KOPT-K1 (cell line): Measurements from ENCODE around the gene DCAF15.

Source experiments
- H3K27ac ChIP-seq: fragments of 200-600 bp; sonication (generic); 2 replicates; pipeline ENCODE4 v1.5.1; 2016; ENCODE audit warnings: antibody characterized with exemption, mild to moderate bottlenecking, low read depth, low read length; ENCODE audit not compliant: poor library complexity, severe bottlenecking
- H3K36me3 ChIP-seq: fragments of 200-600 bp; sonication (generic); 2 replicates; pipeline ENCODE4 v1.5.1; 2017; ENCODE audit warnings: antibody characterized with exemption, mild to moderate bottlenecking, low read length, moderate library complexity; ENCODE audit not compliant: insufficient read depth
- H3K9me3 ChIP-seq: fragments of 200-600 bp; sonication (generic); 2 replicates; pipeline ENCODE4 v1.5.1; 2017; ENCODE audit warnings: antibody characterized with exemption, low read length, mild to moderate bottlenecking; ENCODE audit not compliant: insufficient read depth, poor library complexity, severe bottlenecking

DCAF15 gene

DNA sequence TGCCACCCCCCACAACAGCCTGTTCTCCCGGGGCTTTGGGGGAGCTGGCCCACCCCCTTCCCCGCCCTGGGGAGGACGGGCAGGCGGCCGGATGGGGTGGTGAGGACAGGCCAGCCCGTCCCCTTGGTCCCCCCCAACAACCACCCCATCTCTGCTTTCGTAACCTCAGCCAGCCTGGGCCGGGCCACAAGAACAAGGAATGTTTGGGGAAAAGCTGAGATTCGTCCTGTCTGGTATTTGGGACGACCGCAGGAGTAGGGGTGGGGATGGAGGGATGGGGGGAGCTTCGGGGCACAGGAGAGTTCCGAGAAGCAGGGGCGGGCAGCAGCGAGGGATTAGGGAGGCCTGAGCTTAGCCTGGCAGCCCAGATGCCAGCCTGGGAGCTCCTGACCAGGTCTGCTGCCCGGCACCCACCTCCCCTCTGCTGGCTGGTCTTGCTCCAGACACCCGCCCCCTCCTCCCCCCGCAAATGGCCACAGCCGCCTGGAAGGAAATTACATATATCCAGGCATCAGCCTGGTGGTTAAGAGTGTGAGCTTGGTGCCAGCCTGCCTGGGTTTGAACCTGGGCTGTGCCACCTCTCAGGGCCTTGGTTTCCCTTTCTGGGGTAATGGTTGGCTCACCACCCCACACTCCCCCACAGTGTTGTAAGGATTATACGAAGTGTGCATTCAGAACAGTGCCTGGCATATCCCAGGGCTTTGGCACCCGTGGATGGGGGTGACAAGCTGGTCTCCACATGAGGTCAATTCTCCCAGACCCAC, 13.8 kb upstream of the DCAF15 start, which contains the start of gene PODNL1:
TSS of gene PODNL1 (minus strand) at position 117 of the 764 bp plus-strand sequence. CDS start 236 bp downstream, outside the sequence.
- H3K27ac ChIP-seq = no peak within 1 kb of the TSS

DNA sequence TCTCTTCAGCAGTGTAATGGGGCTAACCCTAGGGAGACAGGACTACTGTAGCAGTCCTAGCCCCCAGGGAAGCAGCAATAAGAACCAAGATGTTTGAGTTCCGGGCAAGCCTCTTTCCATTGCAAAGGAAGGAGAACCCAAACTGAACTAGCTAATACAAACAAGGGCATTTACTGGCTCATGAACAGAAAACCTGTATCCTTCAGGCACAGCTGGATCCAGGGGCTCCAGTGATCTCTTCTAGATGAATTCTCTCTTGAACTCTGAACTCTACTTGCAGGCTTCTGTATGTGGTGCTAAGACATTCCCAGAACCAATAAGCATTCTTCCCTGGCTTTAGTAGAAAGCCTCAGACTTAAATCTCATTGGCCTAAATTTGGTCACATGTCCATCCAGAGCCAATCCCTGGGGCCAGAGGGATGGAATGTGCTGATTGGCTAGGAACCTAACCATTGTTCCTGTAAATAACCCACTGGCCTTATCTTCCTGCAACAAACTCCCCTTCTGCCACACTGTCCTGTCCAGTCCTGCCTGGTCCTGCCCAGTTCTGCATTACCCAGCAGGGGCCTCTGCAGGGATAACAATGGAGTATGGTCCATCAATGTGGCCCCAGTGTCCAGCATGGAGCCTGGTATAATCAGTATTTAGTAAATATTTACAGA, 10.2 kb upstream of the DCAF15 start:
- Histone ChIP-seq H3K36me3 (no peaks in the 10 kb centered on the region), H3K9me3 (no peaks in the 10 kb centered on the region), H3K27ac (no peak overlapping the region)

More for the DNA sequence above, 13.8 kb upstream of the DCAF15 start, which contains the start of gene PODNL1:
- no peaks in the 10 kb centered on the region for H3K36me3 ChIP-seq
- H3K9me3 ChIP-seq = no peaks in the 10 kb centered on the region

DNA sequence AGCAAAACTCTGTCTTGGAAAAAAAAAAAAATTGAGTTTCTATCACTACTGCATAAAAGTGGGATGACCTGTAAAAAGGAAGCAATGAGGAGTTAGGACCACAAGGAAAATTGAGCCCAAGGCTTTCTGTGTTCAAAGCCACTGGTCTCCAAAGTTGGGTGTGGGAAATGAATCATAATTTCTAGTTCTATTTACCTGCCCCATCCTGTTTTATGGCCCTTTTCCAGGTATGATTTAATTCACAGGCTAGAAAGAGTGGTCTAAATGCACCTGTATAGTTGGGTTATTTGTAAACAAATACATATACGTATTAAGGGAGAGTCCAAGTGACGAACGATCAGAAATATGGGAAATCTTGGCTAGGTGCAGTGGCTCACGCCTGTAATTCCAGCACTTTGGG, 5.9 kb upstream of the DCAF15 start:
- Histone ChIP-seq H3K36me3 (no peaks in the 10 kb centered on the region), H3K27ac (no peak overlapping the region), H3K9me3 (no peaks in the 10 kb centered on the region)

DNA sequence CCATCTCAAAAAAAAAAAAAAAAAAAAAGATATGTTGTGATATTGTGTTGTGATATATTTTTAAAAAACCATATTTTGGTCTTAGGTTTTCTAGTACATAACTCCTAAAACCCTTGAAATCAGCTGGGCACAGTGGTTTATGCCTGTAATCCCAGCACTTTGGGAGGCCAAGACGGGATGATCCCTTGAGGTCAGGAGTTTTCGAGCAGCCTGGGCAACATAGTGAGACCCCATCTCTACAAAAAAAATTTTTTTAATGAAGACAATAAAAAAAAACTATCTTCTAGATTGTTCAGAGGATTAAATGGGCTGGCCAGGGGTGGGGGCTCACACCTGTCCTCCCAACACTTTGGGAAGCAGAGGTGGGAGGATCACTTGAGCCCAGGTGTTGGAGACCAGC, 1.3 kb upstream of the DCAF15 start:
- Histone ChIP-seq H3K36me3 (peaks cover 25% of the 10 kb centered on the region), H3K9me3 (no peaks in the 10 kb centered on the region), H3K27ac (no peak overlapping the region)

DNA sequence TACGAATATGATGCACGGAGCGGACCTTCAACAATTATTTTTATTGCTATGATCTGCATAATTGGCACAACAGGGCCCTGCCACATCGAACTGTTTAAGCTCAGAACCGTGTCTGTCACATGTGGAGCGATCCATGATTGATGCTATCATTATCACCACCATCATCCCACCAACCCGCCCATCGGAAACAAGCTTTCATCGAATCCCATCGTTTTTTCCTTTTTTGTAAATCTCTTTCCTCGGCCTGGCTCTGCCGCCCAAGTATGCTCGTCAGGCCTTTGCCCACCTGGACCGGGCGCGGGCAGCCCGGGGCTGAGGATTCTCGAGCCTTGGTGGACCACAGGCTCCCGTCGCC, 533 bp upstream of the DCAF15 start:
- peaks cover 32% of the 10 kb centered on the region for H3K36me3 ChIP-seq
- H3K9me3 ChIP-seq = no peaks in the 10 kb centered on the region
- peak overlapping the region; percentile 92 for H3K27ac ChIP-seq

DNA sequence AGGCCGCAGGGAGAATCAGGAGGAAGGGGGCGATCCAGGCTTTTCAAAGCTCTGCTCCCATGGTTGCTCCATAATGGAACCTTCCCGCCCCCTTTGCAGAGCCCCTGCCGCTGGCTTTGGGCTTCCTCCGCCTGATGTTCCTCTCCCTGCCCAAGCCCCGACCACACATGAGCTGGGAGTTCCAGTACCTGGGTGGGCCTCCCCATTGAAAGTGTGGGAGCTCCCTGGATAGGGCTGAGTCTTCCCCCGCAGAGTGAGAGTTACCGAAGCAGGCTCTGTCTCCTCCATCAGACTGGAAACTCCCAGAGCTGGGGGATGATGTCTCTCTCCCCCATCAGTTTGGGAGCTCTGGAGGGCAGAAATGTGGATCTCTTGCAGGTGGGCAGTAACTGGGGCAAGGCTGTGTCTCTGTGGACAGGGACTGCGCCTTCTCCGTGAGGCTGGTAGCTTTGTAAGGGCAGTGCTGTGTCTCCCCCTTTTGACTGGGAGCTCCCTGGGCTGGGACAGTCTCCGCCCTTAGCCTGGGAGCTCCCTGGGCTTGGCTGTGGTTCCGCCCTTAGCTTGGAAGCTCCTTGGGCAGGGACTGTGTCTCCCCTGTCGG, 722 bp downstream of the DCAF15 start:
- peaks cover 45% of the 10 kb centered on the region for H3K36me3 ChIP-seq
- no peaks in the 10 kb centered on the region for H3K9me3 ChIP-seq
- peak overlapping the region; percentile 92 for H3K27ac ChIP-seq

DNA sequence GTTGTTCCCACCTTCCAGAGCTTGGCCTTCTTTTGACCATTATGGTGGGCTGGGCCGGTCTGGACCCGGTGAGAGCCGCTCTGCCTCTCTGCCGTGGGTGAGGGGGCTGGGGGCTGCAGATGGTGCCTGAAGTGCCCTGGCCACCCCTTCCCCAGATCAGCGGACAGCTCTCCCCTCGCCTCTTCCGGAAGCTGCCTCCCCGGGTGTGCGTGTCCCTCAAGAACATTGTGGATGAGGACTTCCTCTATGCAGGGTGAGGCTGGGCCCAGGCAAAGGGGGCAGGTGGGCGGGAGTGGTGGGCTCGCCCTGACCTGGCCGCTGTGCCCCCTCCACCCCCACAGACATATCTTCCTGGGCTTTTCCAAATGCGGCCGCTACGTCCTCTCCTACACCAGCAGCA, 1.9 kb downstream of the DCAF15 start:
- H3K9me3 ChIP-seq = no peaks in the 10 kb centered on the region
- peaks cover 56% of the 10 kb centered on the region for H3K36me3 ChIP-seq
- H3K27ac ChIP-seq = no peak overlapping the region

DNA sequence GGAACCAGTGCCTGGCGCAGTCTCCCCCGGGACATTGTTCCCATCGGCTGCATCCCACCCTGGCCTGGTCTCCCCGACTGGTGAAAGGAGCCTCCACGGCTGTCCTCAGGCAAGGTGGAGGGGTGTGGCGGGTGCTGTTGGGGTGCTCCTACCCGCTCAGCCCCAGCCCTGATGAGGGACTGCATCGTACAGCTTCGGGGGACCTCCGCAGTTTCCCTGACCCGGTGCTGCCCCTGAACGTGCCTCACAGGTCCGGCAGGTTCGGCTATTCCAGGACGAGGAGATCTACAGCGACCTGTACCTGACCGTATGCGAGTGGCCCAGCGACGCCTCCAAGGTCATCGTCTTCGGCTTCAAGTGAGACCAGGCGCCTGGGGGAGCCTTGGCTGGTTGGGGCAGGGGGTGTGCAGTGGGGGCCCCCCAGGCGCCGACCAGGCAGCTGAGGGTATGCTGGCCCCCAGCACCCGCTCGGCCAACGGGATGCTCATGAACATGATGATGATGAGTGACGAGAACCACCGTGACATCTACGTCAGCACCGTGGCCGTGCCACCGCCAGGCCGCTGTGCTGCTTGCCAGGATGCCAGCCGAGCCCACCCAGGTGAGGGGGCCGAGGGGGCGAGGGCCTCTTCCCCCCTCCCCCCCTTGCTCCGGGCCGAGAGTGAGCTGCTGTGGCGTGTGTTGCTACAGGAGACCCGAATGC, 3.5 kb downstream of the DCAF15 start:
- H3K9me3 ChIP-seq = no peaks in the 10 kb centered on the region
- peaks cover 73% of the 10 kb centered on the region for H3K36me3 ChIP-seq
- H3K27ac ChIP-seq = no peak overlapping the region

DNA sequence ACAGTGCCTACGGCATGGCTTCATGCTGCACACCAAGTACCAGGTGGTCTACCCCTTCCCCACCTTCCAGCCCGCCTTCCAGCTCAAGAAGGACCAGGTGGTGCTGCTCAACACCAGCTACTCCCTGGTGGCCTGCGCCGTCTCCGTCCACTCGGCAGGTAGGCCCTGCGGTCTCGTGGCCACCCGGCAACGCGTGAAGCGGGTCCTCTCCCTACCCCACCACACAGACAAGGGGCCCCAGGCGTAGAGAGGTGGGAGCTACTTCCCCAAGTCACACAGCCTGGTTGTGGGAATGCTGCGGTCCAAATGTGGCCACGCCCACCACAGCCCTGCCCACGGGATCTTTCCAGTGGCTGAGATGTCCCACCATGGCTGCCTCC, 4.0 kb downstream of the DCAF15 start:
- no peaks in the 10 kb centered on the region for H3K9me3 ChIP-seq
- H3K36me3 ChIP-seq = peaks cover 78% of the 10 kb centered on the region
- no peak overlapping the region for H3K27ac ChIP-seq

DNA sequence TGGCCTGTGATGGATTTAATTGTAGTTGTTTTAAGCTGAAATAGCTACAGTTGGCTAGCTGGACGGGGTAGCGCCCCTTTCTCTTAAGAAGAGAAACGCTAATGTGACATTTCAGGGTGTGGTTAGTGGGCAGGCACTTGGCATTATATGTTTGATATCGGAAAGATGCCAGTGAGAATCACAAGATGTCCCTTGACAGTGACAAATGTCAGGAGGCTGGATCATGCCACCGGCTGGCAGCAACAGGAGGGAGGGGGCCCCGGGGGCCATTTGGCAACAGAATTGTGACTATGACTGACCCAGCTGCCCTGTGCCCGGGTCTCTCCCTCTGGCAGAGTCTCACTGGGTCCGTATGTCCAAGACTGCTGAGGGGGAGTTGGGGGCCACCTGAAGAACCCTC, 4.7 kb downstream of the DCAF15 start:
- peaks cover 85% of the 10 kb centered on the region for H3K36me3 ChIP-seq

DNA sequence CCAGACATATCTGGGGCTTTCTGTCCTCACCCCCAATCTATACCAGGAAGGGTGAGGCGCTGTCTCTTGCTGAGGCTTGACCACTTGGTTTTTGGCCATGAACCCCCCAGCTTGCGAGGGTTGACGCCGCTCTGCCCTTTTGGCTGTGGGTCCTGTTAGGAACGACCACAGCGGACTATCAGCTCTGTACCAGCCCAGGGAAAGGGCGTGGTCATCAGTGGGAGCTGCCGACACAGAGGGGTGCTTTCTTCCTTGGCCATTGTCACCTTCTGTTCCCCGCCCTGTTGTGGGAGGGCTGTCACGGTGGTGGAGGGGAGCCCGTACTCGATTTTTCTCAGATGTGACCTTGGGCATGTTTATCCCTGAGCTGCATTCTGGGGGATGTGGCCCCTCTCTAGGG, 5.7 kb downstream of the DCAF15 start:
- H3K9me3 ChIP-seq = no peaks in the 10 kb centered on the region
- peaks cover 92% of the 10 kb centered on the region for H3K36me3 ChIP-seq
- H3K27ac ChIP-seq = no peak overlapping the region

More for the DNA sequence above, 4.7 kb downstream of the DCAF15 start:
- Histone ChIP-seq H3K9me3 (no peaks in the 10 kb centered on the region), H3K27ac (no peak overlapping the region)

DNA sequence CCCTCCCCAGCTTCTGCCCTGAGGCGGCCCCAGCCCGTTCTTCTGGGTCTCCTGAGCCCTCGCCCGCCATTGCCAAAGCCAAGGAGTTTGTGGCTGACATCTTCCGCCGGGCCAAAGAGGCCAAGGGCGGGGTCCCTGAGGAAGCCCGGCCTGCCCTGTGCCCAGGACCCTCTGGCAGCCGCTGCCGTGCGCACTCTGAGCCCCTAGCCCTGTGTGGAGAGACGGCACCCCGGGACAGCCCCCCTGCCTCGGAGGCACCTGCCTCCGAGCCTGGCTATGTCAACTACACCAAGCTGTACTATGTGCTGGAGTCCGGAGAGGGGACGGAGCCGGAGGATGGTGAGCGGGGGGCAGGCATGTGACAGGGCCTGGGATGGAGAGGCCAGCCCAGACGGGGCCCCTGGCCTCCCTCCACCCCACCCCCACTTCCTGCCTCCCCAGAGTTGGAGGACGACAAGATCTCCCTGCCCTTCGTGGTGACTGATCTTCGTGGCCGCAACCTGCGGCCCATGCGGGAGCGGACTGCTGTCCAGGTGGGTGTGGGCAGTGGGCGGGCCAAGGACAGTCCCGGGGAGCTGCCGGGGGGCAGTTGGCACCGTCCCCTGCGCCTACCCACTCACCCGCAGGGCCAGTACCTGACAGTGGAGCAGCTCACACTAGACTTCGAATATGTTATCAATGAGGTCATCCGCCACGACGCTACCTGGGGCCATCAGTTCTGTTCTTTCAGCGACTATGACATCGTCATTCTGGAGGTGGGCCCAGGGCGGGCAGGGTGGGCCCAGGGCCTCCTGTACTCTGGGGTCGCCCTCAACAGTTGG, 7.0 kb downstream of the DCAF15 start:
- H3K9me3 ChIP-seq = no peaks in the 10 kb centered on the region
- H3K27ac ChIP-seq = no peak overlapping the region
- H3K36me3 ChIP-seq = peaks cover 88% of the 10 kb centered on the region

DNA sequence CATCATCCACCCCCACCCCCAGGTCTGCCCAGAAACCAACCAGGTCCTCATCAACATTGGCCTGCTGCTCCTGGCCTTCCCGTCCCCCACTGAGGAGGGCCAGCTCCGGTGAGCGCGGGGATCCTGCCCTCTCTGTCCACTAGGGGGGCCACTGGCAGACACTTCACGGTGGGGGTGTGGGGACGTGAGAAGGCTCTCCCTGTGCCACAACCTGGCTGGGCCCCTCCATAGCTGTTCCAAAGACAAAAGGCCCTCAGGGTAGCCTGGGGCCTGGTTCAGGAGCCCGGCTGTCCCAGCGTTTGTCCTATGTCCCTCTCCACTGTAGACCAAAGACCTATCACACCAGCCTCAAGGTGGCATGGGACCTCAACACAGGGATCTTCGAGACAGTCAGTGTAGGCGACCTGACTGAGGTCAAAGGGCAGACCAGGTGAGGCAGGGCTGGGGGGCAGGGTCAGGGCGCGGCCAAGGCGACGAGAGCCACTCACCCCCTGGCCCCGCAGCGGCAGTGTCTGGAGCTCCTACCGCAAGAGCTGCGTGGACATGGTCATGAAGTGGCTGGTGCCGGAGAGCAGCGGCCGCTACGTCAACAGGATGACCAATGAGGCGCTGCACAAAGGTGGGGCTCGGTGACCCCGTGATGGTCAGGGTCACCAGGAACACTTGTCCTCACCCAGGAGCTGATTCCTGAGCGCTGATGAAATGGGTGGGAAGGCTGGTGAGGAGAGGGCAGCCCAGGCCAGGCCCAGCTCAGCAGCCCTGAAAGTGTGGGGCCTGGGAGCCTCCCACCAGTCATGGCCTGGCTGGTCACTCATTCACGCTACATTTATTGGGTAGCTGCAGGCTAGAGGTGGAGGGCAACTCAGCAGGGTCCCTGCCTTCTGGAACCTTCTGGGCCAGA, 7.9 kb downstream of the DCAF15 start:
- Histone ChIP-seq H3K9me3 (no peaks in the 10 kb centered on the region), H3K27ac (no peak overlapping the region), H3K36me3 (peaks cover 84% of the 10 kb centered on the region)
